ENCODE measurements around the gene LRRC32. TPM values are rescaled to one million over a fixed set of nuclear protein-coding genes. Genes with fewer than 3 reads are reported as not detected.

The LRRC32 gene
- total and polyA plus RNA-seq, 2 of the 4 experiments (the other 2 are of a cell fraction) = 5.2 to 13.7 TPM

DNA sequence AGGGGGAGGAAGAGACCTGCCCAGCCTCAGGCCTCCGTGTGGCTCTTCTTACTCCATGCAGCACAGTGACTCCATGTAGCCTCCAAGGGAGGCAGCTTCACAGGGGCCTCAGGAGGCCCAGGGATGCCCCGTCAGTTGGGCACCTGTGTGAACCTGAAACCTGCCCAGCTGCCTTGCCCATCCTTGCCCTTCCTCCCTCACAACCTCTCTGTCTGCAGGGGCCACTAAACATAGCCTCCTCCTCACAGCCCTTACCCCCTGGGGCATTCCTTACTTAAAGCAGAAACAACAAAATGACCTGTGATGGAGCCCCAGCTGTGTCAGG is 7.1 kb downstream of the LRRC32 start:
- Histone ChIP-seq H3K9me1 (ENCODE audit: insufficient read depth, low read length) (no peaks in the 10 kb centered on the region), H3K79me1 (ENCODE audit: low read depth in 1 of 2, low read length in 2 of 2) (no peaks in the 10 kb centered on the region), H4K20me1 (ENCODE audit: insufficient read depth, low read length) (no peaks in the 10 kb centered on the region), H3K27ac (ENCODE audit: insufficient read depth, low read length) (no peak overlapping the region), H2BK120ac (ENCODE audit: low read depth, low read length) (no peak overlapping the region), H3K9ac (ENCODE audit: low read depth, low read length) (no peak overlapping the region), H3K36me3 (ENCODE audit: control insufficient read depth, insufficient read depth, low read length) (peaks cover 11% of the 10 kb centered on the region; the same call in 1 of the 2 replicates), H2AK9ac (replicated peaks; ENCODE audit: low read depth, low read length, poor library complexity) (no peak overlapping the region), H3K14ac (replicated peaks; ENCODE audit: low read depth, low read length) (no peak overlapping the region), H2BK20ac (ENCODE audit: low read depth, low read length) (no peak overlapping the region), H3K56ac (ENCODE audit: extremely low read depth, insufficient read depth, low read length) (no peak overlapping the region), H3K23ac (ENCODE audit: low read depth, low read length) (no peak overlapping the region), H4K91ac (ENCODE audit: insufficient read depth, low read depth, low read length) (no peak overlapping the region), H3K4me2 (ENCODE audit: low read depth, low read length) (no peak overlapping the region), H4K8ac (ENCODE audit: low read depth in 2 of 2, low read length in 2 of 2) (no peak overlapping the region), H2BK5ac (ENCODE audit: low read depth, low read length, poor library complexity, severe bottlenecking) (no peak overlapping the region), H3K4me3 (ENCODE audit: insufficient read depth, low read depth, low read length) (no peak overlapping the region), H2AFZ (replicated peaks; ENCODE audit: low read length, poor library complexity) (no peak overlapping the region), H3K4ac (ENCODE audit: low read depth, low read length) (no peak overlapping the region), H3K27me3 (ENCODE audit: control insufficient read depth, insufficient read depth, low read length) (no peaks in the 10 kb centered on the region), H3K18ac (ENCODE audit: low read depth, low read length) (no peak overlapping the region), H2BK15ac (ENCODE audit: low read depth, low read length) (no peak overlapping the region), H4K5ac (ENCODE audit: low read depth, low read length) (no peak overlapping the region), H3K9me3 (ENCODE audit: control insufficient read depth, insufficient read depth, low read length) (no peaks in the 10 kb centered on the region), H3K4me1 (ENCODE audit: control insufficient read depth, insufficient read depth, low read length) (peaks cover 2% of the 10 kb centered on the region; the same call in 1 of the 2 replicates), H2AK5ac (ENCODE audit: low read depth, low read length) (no peak overlapping the region)
- no peak for DNase-seq
- dilution Hi-C loops (cut with HindIII; ENCODE audit: low sequenced_read_pairs, unreplicated experiment) = no loop called here
- in situ Hi-C loops (cut with MboI; ENCODE audit: low sequenced_read_pairs) = no loop called here
- no CpG with 5 or more reads among the region's 2 CpGs for WGBS, 2 experiments (ENCODE audit: extremely low coverage in 2 of 2, insufficient read length in 1 of 2)
- POLR2A ChIA-PET (ENCODE audit: unreplicated experiment) = no interaction called here
- TF ChIP-seq MXI1 (IDR thresholded peaks at IDR 0.05; ENCODE audit: borderline replicate concordance, low read depth, low read length) = no peak
- no peak for TF ChIP-seq MAZ (IDR thresholded peaks at IDR 0.05; ENCODE audit: borderline replicate concordance, low read depth, low read length)
- no peak for TF ChIP-seq MAFK (IDR thresholded peaks at IDR 0.05; ENCODE audit: low read depth, low read length)
- TF ChIP-seq NFE2L2 (IDR thresholded peaks at IDR 0.05; ENCODE audit: low read depth, low read length) = no peak
- no peak for TF ChIP-seq CHD1 (IDR thresholded peaks at IDR 0.05; ENCODE audit: low read depth, low read length)
- TF ChIP-seq CEBPB (IDR thresholded peaks at IDR 0.05; ENCODE audit: low read depth, low read length) = no peak
- TF ChIP-seq, protein P1, sequence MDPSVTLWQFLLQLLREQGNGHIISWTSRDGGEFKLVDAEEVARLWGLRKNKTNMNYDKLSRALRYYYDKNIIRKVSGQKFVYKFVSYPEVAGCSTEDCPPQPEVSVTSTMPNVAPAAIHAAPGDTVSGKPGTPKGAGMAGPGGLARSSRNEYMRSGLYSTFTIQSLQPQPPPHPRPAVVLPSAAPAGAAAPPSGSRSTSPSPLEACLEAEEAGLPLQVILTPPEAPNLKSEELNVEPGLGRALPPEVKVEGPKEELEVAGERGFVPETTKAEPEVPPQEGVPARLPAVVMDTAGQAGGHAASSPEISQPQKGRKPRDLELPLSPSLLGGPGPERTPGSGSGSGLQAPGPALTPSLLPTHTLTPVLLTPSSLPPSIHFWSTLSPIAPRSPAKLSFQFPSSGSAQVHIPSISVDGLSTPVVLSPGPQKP (IDR thresholded peaks at IDR 0.05; ENCODE audit: borderline replicate concordance, low read depth, low read length) = no peak
- CTCF ChIA-PET = no interaction called here
- BruUV-seq (replicated peaks) = no TSS peak
- intact Hi-C loops (cut with micrococcal nuclease) = no loop called here
- no peak for ATAC-seq (ENCODE audit: low read depth)

Measured in IMR-90 (cell line).